ENCODE measurements around the gene LRRC4C.
A peak's percentile ranks its signal among the peaks of the same experiment; 100 is the strongest.

The LRRC4C gene

GRCh38 chr11:40273192-40273732 lies 1186.2 kb downstream of the LRRC4C start:
- peaks cover 0 to 4% of the 10 kb centered on the region in 2 donors for H3K9me3 Mint-ChIP-seq

GRCh38 chr11:40271361-40271760 lies 1188.1 kb downstream of the LRRC4C start:
- no peak overlapping the region for H3K4me3 Mint-ChIP-seq
- no peaks in the 10 kb centered on the region for H3K36me3 Mint-ChIP-seq
- no peak overlapping the region for H3K27ac Mint-ChIP-seq
- H3K9me3 Mint-ChIP-seq = peaks cover 3 to 4% of the 10 kb centered on the region in 2 donors
- ATAC-seq (replicated peaks) (no peak), DNase-seq (no peak)
- no peaks in the 10 kb centered on the region for H3K27me3 Mint-ChIP-seq
- no peaks in the 10 kb centered on the region for H3K4me1 Mint-ChIP-seq

More at GRCh38 chr11:40273192-40273732, 1186.2 kb downstream of the LRRC4C start:
- Mint-ChIP-seq H3K36me3 (no peaks in the 10 kb centered on the region), H3K4me3 (no peak overlapping the region), H3K27me3 (no peaks in the 10 kb centered on the region), H3K27ac (no peak overlapping the region), H3K4me1 (no peaks in the 10 kb centered on the region)
- ATAC-seq (replicated peaks) (no peak), DNase-seq (no peak)

GRCh38 chr11:40269865-40270264 lies 1189.6 kb downstream of the LRRC4C start:
- peaks cover 3 to 4% of the 10 kb centered on the region in 2 donors for H3K9me3 Mint-ChIP-seq
- H3K4me3 Mint-ChIP-seq = no peak overlapping the region
- no peaks in the 10 kb centered on the region for H3K4me1 Mint-ChIP-seq
- H3K36me3 Mint-ChIP-seq = no peaks in the 10 kb centered on the region
- no peak overlapping the region for H3K27ac Mint-ChIP-seq
- ATAC-seq (replicated peaks) (no peak), DNase-seq (no peak)
- H3K27me3 Mint-ChIP-seq = no peaks in the 10 kb centered on the region

- no peaks in the 10 kb centered on the region for H3K4me1 Mint-ChIP-seq
- DNase-seq = no peak
- H3K27me3 Mint-ChIP-seq = no peaks in the 10 kb centered on the region
- ATAC-seq (replicated peaks) = no peak
- H3K4me3 Mint-ChIP-seq = no peak overlapping the region
- H3K27ac Mint-ChIP-seq = no peak overlapping the region
- peaks cover 1 to 4% of the 10 kb centered on the region in 2 donors for H3K9me3 Mint-ChIP-seq
- no peaks in the 10 kb centered on the region for H3K36me3 Mint-ChIP-seq
Measured at GRCh38 chr11:40268551-40268950, 1190.9 kb downstream of the LRRC4C start.

GRCh38 chr11:40255457-40255856 lies 1204.0 kb downstream of the LRRC4C start:
- no peak overlapping the region for H3K27ac Mint-ChIP-seq
- no peak for ATAC-seq (replicated peaks)
- H3K4me3 Mint-ChIP-seq = no peak overlapping the region
- no peaks in the 10 kb centered on the region for H3K4me1 Mint-ChIP-seq
- no peak for DNase-seq
- no peaks in the 10 kb centered on the region for H3K36me3 Mint-ChIP-seq
- H3K9me3 Mint-ChIP-seq = peaks cover 0 to 5% of the 10 kb centered on the region in 2 donors
- no peaks in the 10 kb centered on the region for H3K27me3 Mint-ChIP-seq

GRCh38 chr11:40253166-40253565 lies 1206.3 kb downstream of the LRRC4C start:
- Mint-ChIP-seq H3K4me1 (no peaks in the 10 kb centered on the region), H3K36me3 (no peaks in the 10 kb centered on the region), H3K9me3 (peaks cover 0 to 3% of the 10 kb centered on the region in 2 donors), H3K27me3 (no peaks in the 10 kb centered on the region), H3K27ac (no peak overlapping the region), H3K4me3 (no peak overlapping the region)
- no peak for DNase-seq
- ATAC-seq (replicated peaks) = no peak

GRCh38 chr11:40252236-40252635 lies 1207.2 kb downstream of the LRRC4C start:
- DNase-seq (no peak), ATAC-seq (replicated peaks) (no peak)
- peaks cover 0 to 3% of the 10 kb centered on the region in 2 donors for H3K9me3 Mint-ChIP-seq
- H3K36me3 Mint-ChIP-seq = no peaks in the 10 kb centered on the region
- H3K27me3 Mint-ChIP-seq = no peaks in the 10 kb centered on the region
- no peak overlapping the region for H3K4me3 Mint-ChIP-seq
- no peaks in the 10 kb centered on the region for H3K4me1 Mint-ChIP-seq
- H3K27ac Mint-ChIP-seq = no peak overlapping the region

- no peak for DNase-seq
- no peaks in the 10 kb centered on the region for H3K27me3 Mint-ChIP-seq
- no peaks in the 10 kb centered on the region for H3K4me1 Mint-ChIP-seq
- no peak overlapping the region for H3K27ac Mint-ChIP-seq
- no peak for ATAC-seq (replicated peaks)
- H3K9me3 Mint-ChIP-seq = no peaks in the 10 kb centered on the region
- no peak overlapping the region for H3K4me3 Mint-ChIP-seq
- no peaks in the 10 kb centered on the region for H3K36me3 Mint-ChIP-seq
Measured at GRCh38 chr11:40246983-40247382, 1212.5 kb downstream of the LRRC4C start.

GRCh38 chr11:40241524-40242051 lies 1217.9 kb downstream of the LRRC4C start:
- Mint-ChIP-seq H3K4me3 (no peak overlapping the region), H3K27me3 (no peaks in the 10 kb centered on the region), H3K27ac (no peak overlapping the region), H3K9me3 (peaks cover 0 to 4% of the 10 kb centered on the region in 2 donors), H3K4me1 (no peaks in the 10 kb centered on the region), H3K36me3 (no peaks in the 10 kb centered on the region)
- ATAC-seq (replicated peaks) (peak; percentile 46 to 54), DNase-seq (no peak)

GRCh38 chr11:40240284-40240683 lies 1219.2 kb downstream of the LRRC4C start:
- DNase-seq = no peak
- H3K27me3 Mint-ChIP-seq = no peaks in the 10 kb centered on the region
- ATAC-seq (replicated peaks) = no peak

GRCh38 chr11:40236526-40236925 lies 1222.9 kb downstream of the LRRC4C start:
- H3K27me3 Mint-ChIP-seq = no peaks in the 10 kb centered on the region
- no peaks in the 10 kb centered on the region for H3K36me3 Mint-ChIP-seq
- no peaks in the 10 kb centered on the region for H3K4me1 Mint-ChIP-seq
- ATAC-seq (replicated peaks) (no peak), DNase-seq (no peak)
- H3K4me3 Mint-ChIP-seq = no peak overlapping the region
- H3K27ac Mint-ChIP-seq = no peak overlapping the region
- peaks cover 0 to 4% of the 10 kb centered on the region in 2 donors for H3K9me3 Mint-ChIP-seq

More at GRCh38 chr11:40240284-40240683, 1219.2 kb downstream of the LRRC4C start:
- H3K9me3 Mint-ChIP-seq = peaks cover 0 to 4% of the 10 kb centered on the region in 2 donors
- H3K36me3 Mint-ChIP-seq = no peaks in the 10 kb centered on the region
- H3K4me1 Mint-ChIP-seq = no peaks in the 10 kb centered on the region
- no peak overlapping the region for H3K4me3 Mint-ChIP-seq
- H3K27ac Mint-ChIP-seq = no peak overlapping the region

- DNase-seq = no peak
- no peak overlapping the region for H3K27ac Mint-ChIP-seq
- no peak for ATAC-seq (replicated peaks)
- no peak overlapping the region for H3K4me3 Mint-ChIP-seq
- H3K36me3 Mint-ChIP-seq = no peaks in the 10 kb centered on the region
- no peaks in the 10 kb centered on the region for H3K4me1 Mint-ChIP-seq
- no peaks in the 10 kb centered on the region for H3K27me3 Mint-ChIP-seq
- peaks cover 0 to 4% of the 10 kb centered on the region in 2 donors for H3K9me3 Mint-ChIP-seq
Measured at GRCh38 chr11:40235841-40236240, 1223.6 kb downstream of the LRRC4C start.

GRCh38 chr11:40230821-40231220 lies 1228.6 kb downstream of the LRRC4C start:
- Mint-ChIP-seq H3K9me3 (peaks cover 0 to 5% of the 10 kb centered on the region in 2 donors), H3K27ac (no peak overlapping the region), H3K27me3 (no peaks in the 10 kb centered on the region), H3K36me3 (no peaks in the 10 kb centered on the region), H3K4me1 (no peaks in the 10 kb centered on the region), H3K4me3 (no peak overlapping the region)
- DNase-seq (no peak), ATAC-seq (replicated peaks) (no peak)

GRCh38 chr11:40228662-40229061 lies 1230.8 kb downstream of the LRRC4C start:
- Mint-ChIP-seq H3K27ac (no peak overlapping the region), H3K36me3 (no peaks in the 10 kb centered on the region), H3K9me3 (peaks cover 0 to 5% of the 10 kb centered on the region in 2 donors), H3K4me1 (no peaks in the 10 kb centered on the region), H3K4me3 (no peak overlapping the region), H3K27me3 (no peaks in the 10 kb centered on the region)
- DNase-seq (no peak), ATAC-seq (replicated peaks) (no peak)

- no peaks in the 10 kb centered on the region for H3K4me1 Mint-ChIP-seq
- no peak for DNase-seq
- H3K4me3 Mint-ChIP-seq = no peak overlapping the region
- H3K27me3 Mint-ChIP-seq = no peaks in the 10 kb centered on the region
- no peak overlapping the region for H3K27ac Mint-ChIP-seq
- H3K36me3 Mint-ChIP-seq = no peaks in the 10 kb centered on the region
- no peak for ATAC-seq (replicated peaks)
- H3K9me3 Mint-ChIP-seq = peaks cover 0 to 5% of the 10 kb centered on the region in 2 donors
Measured at GRCh38 chr11:40227730-40228129, 1231.7 kb downstream of the LRRC4C start.
